PC-3 (cell line): ENCODE data around the gene RPS6KC1. TPM values are rescaled to one million over a fixed set of nuclear protein-coding genes. Genes with fewer than 3 reads are reported as not detected.

ENCODE experiments used
- ATAC-seq: fragments of 200-7000 bp; cut with Tn5 transposase; 2 replicates; pipeline ENCODE4 v1.9.1; 2020; ENCODE audit warnings: mild to moderate bottlenecking, moderate library complexity
- BruUV-seq: library from RNA; stranded (reverse); fragments of 400-500 nt; replicated peaks from 2 replicates; lab custom pipeline; 2021; lab: Mats Ljungman, UMichigan
- CTCF ChIA-PET: fragments of 300-600 bp; sonication (Branson Sonifier 250); formaldehyde crosslinking; loops from one replicate; lab custom pipeline; 2022; ENCODE audit warnings: antibody characterized with exemption; lab: Charles Lee
- POLR2A ChIA-PET: fragments of 300-600 bp; sonication (Branson Sonifier 250); formaldehyde crosslinking; loops from one replicate; lab custom pipeline; 2022; ENCODE audit warnings: antibody characterized with exemption; ENCODE audit not compliant: unreplicated experiment; lab: Charles Lee
- DNase-seq: peaks from one replicate; pipeline ENCODE4 v3.0.0-alpha.2; 2015
- H2AFZ ChIP-seq: fragments of 300-600 bp; sonication (generic); 2 replicates; pipeline ENCODE4 v1.6.0; 2016; ENCODE audit warnings: antibody characterized with exemption, low read length
- H3F3A ChIP-seq: fragments of 300-600 bp; sonication (generic); one replicate; pipeline ENCODE4 v1.6.0; 2017; ENCODE audit warnings: antibody characterized with exemption, low read length, control low read depth, mild to moderate bottlenecking; ENCODE audit not compliant: unreplicated experiment
- H3K27ac ChIP-seq: fragments of 300-600 bp; sonication (generic); 2 replicates; pipeline ENCODE4 v1.5.1; 2016; ENCODE audit warnings: mild to moderate bottlenecking, low read length
- H3K27me3 ChIP-seq: fragments of 300-600 bp; sonication (generic); 2 replicates; pipeline ENCODE4 v1.6.1; 2016; ENCODE audit warnings: low read length, mixed read lengths
- H3K36me3 ChIP-seq: fragments of 300-600 bp; sonication (generic); 2 replicates; pipeline ENCODE4 v1.6.1; 2016; ENCODE audit warnings: low read depth, mixed run types, low read length, mixed read lengths
- H3K4me1 ChIP-seq: fragments of 300-600 bp; sonication (generic); 2 replicates; pipeline ENCODE4 v1.5.1; 2016; ENCODE audit warnings: low read length; ENCODE audit not compliant: insufficient read depth
- H3K4me2 ChIP-seq: fragments of 300-600 bp; sonication (generic); 2 replicates; pipeline ENCODE4 v1.6.0; 2016; ENCODE audit warnings: low read length
- H3K4me3 ChIP-seq: fragments of 300-600 bp; sonication (generic); 2 replicates; pipeline ENCODE4 v1.5.1; 2016; ENCODE audit warnings: mild to moderate bottlenecking, low read length, mixed read lengths
- H3K79me2 ChIP-seq: fragments of 300-600 bp; sonication (generic); 2 replicates; pipeline ENCODE4 v1.6.1; 2017; ENCODE audit warnings: low read length, mixed read lengths
- H3K9ac ChIP-seq: fragments of 300-600 bp; sonication (generic); 2 replicates; pipeline ENCODE4 v1.6.0; 2016; ENCODE audit warnings: mild to moderate bottlenecking, low read length
- H3K9me2 ChIP-seq: fragments of 300-600 bp; sonication (generic); replicated peaks from 2 replicates; pipeline ENCODE4 v1.6.1; 2016; ENCODE audit warnings: mixed run types, low read length, mixed read lengths
- H3K9me3 ChIP-seq: fragments of 300-600 bp; sonication (generic); 2 replicates; pipeline ENCODE4 v1.6.1; 2016; ENCODE audit warnings: low read length, mixed read lengths
- H4K20me1 ChIP-seq: fragments of 300-600 bp; sonication (generic); 2 replicates; pipeline ENCODE4 v1.6.1; 2016; ENCODE audit warnings: low read length, mixed read lengths
- CTCF ChIP-seq: fragments of 300-600 bp; sonication (generic); conservative IDR thresholded peaks from 2 replicates; pipeline ENCODE4 v1.5.1; 2017; ENCODE audit warnings: antibody characterized with exemption, low read depth, mild to moderate bottlenecking, low read length
- EZH2 ChIP-seq: fragments of 300-600 bp; sonication (generic); IDR thresholded peaks from one replicate; pipeline ENCODE4 v1.6.1; 2017; ENCODE audit warnings: antibody characterized with exemption, mild to moderate bottlenecking, low read length; ENCODE audit not compliant: unreplicated experiment
- EZH2phosphoT487 ChIP-seq: fragments of 300-600 bp; sonication (generic); IDR thresholded peaks from 2 replicates; pipeline ENCODE4 v1.6.1; 2018; ENCODE audit warnings: mild to moderate bottlenecking, antibody characterized with exemption, low read length, borderline replicate concordance
- intact Hi-C: fragments of 100-400 bp; cut with micrococcal nuclease; formaldehyde crosslinking; loops from 2 replicates; pipeline ENCODE4 v1.9.0; 2023
- total RNA-seq: library from RNA; depleted of rRNA; stranded (reverse); fragments of >200 nt; gene quantifications from 2 replicates; pipeline ENCODE4 v1.2.3, GENCODE V29; 2014

RPS6KC1 gene
- total RNA-seq, 1 experiment from 2014 or later, result 21.1 TPM

- Histone ChIP-seq H4K20me1 (no peaks in the 10 kb centered on the region), H3K79me2 (no peaks in the 10 kb centered on the region), H3K4me2 (no peak overlapping the region), H3F3A (no peaks in the 10 kb centered on the region), H3K4me1 (no peaks in the 10 kb centered on the region), H3K27ac (no peak overlapping the region), H3K9me2 (no peaks in the 10 kb centered on the region), H3K36me3 (no peaks in the 10 kb centered on the region), H2AFZ (no peak overlapping the region), H3K9me3 (no peaks in the 10 kb centered on the region), H3K9ac (no peak overlapping the region), H3K4me3 (no peak overlapping the region), H3K27me3 (no peaks in the 10 kb centered on the region)
- intact Hi-C loops, result no loop called here
- ATAC-seq (no peak), DNase-seq (no peak)
- POLR2A ChIA-PET, result no interaction called here
- BruUV-seq, result no TSS peak
- no peak for TF ChIP-seq CTCF
- TF ChIP-seq EZH2phosphoT487, result no peak
- TF ChIP-seq EZH2, result no peak
- CTCF ChIA-PET, result no interaction called here
Measured at GRCh38 chr1:213260311-213261075, 209.5 kb downstream of the RPS6KC1 start.

- Histone ChIP-seq H3K36me3 (no peaks in the 10 kb centered on the region), H3K4me3 (no peak overlapping the region), H3F3A (no peaks in the 10 kb centered on the region), H3K79me2 (no peaks in the 10 kb centered on the region), H3K27me3 (no peaks in the 10 kb centered on the region), H3K27ac (no peak overlapping the region), H3K9me3 (no peaks in the 10 kb centered on the region), H3K9me2 (no peaks in the 10 kb centered on the region), H3K9ac (no peak overlapping the region), H2AFZ (no peak overlapping the region), H3K4me1 (no peaks in the 10 kb centered on the region), H4K20me1 (no peaks in the 10 kb centered on the region), H3K4me2 (no peak overlapping the region)
- intact Hi-C loops, result loop anchor here (2.0 kb wide), 1 partner anchor 20 kb away; no protein-coding TSS in a partner anchor
- ChIA-PET POLR2A (no interaction called here), CTCF (no interaction called here)
- DNase-seq (no peak), ATAC-seq (no peak)
- TF ChIP-seq EZH2 (no peak), CTCF (no peak), EZH2phosphoT487 (no peak)
- no TSS peak for BruUV-seq
Measured at GRCh38 chr1:213264531-213264930, 213.5 kb downstream of the RPS6KC1 start.

- H3K27ac ChIP-seq, result no peak overlapping the region
Measured at GRCh38 chr1:213266983-213267772, 216.1 kb downstream of the RPS6KC1 start.

More at GRCh38 chr1:213266983-213267772, 216.1 kb downstream of the RPS6KC1 start:
- DNase-seq (no peak), ATAC-seq (no peak)
- intact Hi-C loops, result no loop called here
- H3K4me3 ChIP-seq, result no peak overlapping the region
- POLR2A ChIA-PET, result no interaction called here
- H3K27me3 ChIP-seq, result no peaks in the 10 kb centered on the region
- no peak overlapping the region for H2AFZ ChIP-seq
- H3K9me2 ChIP-seq, result no peaks in the 10 kb centered on the region
- H4K20me1 ChIP-seq, result no peaks in the 10 kb centered on the region
- no peaks in the 10 kb centered on the region for H3K36me3 ChIP-seq
- TF ChIP-seq CTCF (no peak), EZH2phosphoT487 (no peak), EZH2 (no peak)
- no peak overlapping the region for H3K4me2 ChIP-seq
- no TSS peak for BruUV-seq
- no peaks in the 10 kb centered on the region for H3F3A ChIP-seq
- H3K4me1 ChIP-seq, result no peaks in the 10 kb centered on the region
- no peak overlapping the region for H3K9ac ChIP-seq
- CTCF ChIA-PET, result no interaction called here
- H3K79me2 ChIP-seq, result no peaks in the 10 kb centered on the region
- no peaks in the 10 kb centered on the region for H3K9me3 ChIP-seq
